ENCODE data around the gene ARL1. TPM values are rescaled to one million over a fixed set of nuclear protein-coding genes. Genes with fewer than 3 reads are reported as not detected.
A peak's percentile ranks its signal among the peaks of the same experiment; 100 is the strongest.
"Not testable (repeated sequence)": the region's sequence is repeated elsewhere in the genome, so short reads cannot be mapped to it uniquely, and the experiment has no call there.

The ARL1 gene
- total and polyA plus RNA-seq, 8 donors = 90.3 to 124 (median 106) TPM

GRCh38 chr12:101414533-101415119 is 7.1 kb upstream of the ARL1 start:
- peak; percentile 47 to 59 for TF ChIP-seq CTCF (IDR thresholded peaks at IDR 0.05)
- H3K9me3 ChIP-seq = no peaks in the 10 kb centered on the region
- ATAC-seq = peak; percentile 76
- no peak overlapping the region for H3K4me3 ChIP-seq
- H3K27ac ChIP-seq = no peak overlapping the region
- H3K36me3 ChIP-seq = no peaks in the 10 kb centered on the region
- intact Hi-C loops (cut with DNase I) = loop anchor here in 1 of 2 donors (10.0 kb wide), 1 partner anchor 420 kb away; the partner anchor contains the start of gene GNPTAB
- peak in 2 of 4 donors; percentile 36 to 58 for DNase-seq
- no peaks in the 10 kb centered on the region for H3K27me3 ChIP-seq
- H3K4me1 ChIP-seq = no peaks in the 10 kb centered on the region

GRCh38 chr12:101410169-101410568 is 2.6 kb upstream of the ARL1 start:
- intact Hi-C loops (cut with DNase I) = loop anchor here in 1 of 2 donors (10.0 kb wide), 1 partner anchor 425 kb away; the partner anchor contains the start of gene GNPTAB
- not testable (repeated sequence) for H3K27me3 ChIP-seq, H3K27ac ChIP-seq, H3K36me3 ChIP-seq, DNase-seq, H3K9me3 ChIP-seq, ATAC-seq, H3K4me3 ChIP-seq
- peaks cover 7 to 30% of the 10 kb centered on the region in 2 donors for H3K4me1 ChIP-seq

- peak overlapping the region; percentile 93 to 94 for H3K27ac ChIP-seq
- peak overlapping the region; percentile 66 to 68 for H3K4me3 ChIP-seq
- no peak for TF ChIP-seq CTCF (IDR thresholded peaks at IDR 0.05)
- DNase-seq (no peak), ATAC-seq (peak; percentile 31)
- no peaks in the 10 kb centered on the region for H3K27me3 ChIP-seq
- intact Hi-C loops (cut with DNase I) = no loop called here
- H3K36me3 ChIP-seq = peaks cover 0 to 13% of the 10 kb centered on the region in 2 donors
- peaks cover 7 to 31% of the 10 kb centered on the region in 2 donors for H3K4me1 ChIP-seq
- H3K9me3 ChIP-seq = no peaks in the 10 kb centered on the region
Observed at GRCh38 chr12:101407049-101407435, 530 bp downstream of the ARL1 start.

- ATAC-seq; intact Hi-C loops (cut with DNase I); H3K9me3 ChIP-seq; H3K27me3 ChIP-seq; H3K4me1 ChIP-seq; H3K27ac ChIP-seq; H3K4me3 ChIP-seq; DNase-seq: not testable (repeated sequence)
- H3K36me3 ChIP-seq = peaks cover 0 to 65% of the 10 kb centered on the region in 2 donors
Observed at GRCh38 chr12:101391181-101391580, 16.4 kb downstream of the ARL1 start.

- Histone ChIP-seq H3K36me3 (peaks cover 3 to 95% of the 10 kb centered on the region in 2 donors), H3K27ac (no peak overlapping the region), H3K27me3 (no peaks in the 10 kb centered on the region), H3K4me3 (no peak overlapping the region), H3K9me3 (no peaks in the 10 kb centered on the region), H3K4me1 (no peaks in the 10 kb centered on the region)
- ATAC-seq (no peak), DNase-seq (no peak)
- intact Hi-C loops (cut with DNase I) = no loop called here
- no peak for TF ChIP-seq CTCF (IDR thresholded peaks at IDR 0.05)
Observed at GRCh38 chr12:101379149-101379548, 28.4 kb downstream of the ARL1 start.

- ATAC-seq (no peak), DNase-seq (no peak)
- intact Hi-C loops (cut with DNase I) = no loop called here
- Histone ChIP-seq H3K27me3 (no peaks in the 10 kb centered on the region), H3K4me1 (no peaks in the 10 kb centered on the region), H3K9me3 (no peaks in the 10 kb centered on the region), H3K4me3 (no peak overlapping the region), H3K36me3 (peaks cover 0 to 93% of the 10 kb centered on the region in 2 donors), H3K27ac (no peak overlapping the region)
- TF ChIP-seq CTCF (IDR thresholded peaks at IDR 0.05) = no peak
Observed at GRCh38 chr12:101375573-101375972, 32.0 kb downstream of the ARL1 start.
